ENCODE data around the gene KRTCAP3. TPM values are rescaled to one million over a fixed set of nuclear protein-coding genes. Genes with fewer than 3 reads are reported as not detected.

The KRTCAP3 gene
- total and polyA plus RNA-seq, 2 of the 4 experiments (the other 2 are of a cell fraction): 1.5 TPM; not detected in 1

DNA sequence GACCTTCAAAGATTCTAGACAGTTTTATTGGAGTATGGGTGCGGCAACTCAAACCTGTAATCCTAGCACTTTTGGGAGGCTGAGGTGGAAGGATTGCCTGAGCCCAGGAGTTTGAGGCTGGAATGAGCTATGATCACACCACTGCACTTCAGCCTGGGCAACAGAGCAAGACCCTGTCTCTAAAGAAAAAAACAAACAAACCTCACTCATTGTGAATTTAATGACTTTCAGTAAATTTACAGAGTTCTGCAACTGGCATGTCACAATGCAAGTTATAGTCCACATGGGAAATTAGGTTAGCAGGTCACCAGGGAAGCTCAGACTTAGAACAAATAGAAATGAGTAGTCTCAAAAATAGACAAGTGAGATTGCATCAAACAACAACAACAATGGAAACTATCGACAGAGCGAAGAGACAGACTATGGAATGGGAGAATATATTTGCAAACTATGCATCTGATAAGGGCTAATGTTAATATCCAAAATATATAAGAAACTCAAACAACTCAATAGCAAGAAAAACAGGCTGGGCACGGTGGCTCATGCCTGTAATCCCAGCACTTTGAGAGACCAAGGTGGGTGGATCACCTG lies 20.4 kb upstream of the KRTCAP3 start:
- H3K4me2 ChIP-seq (ENCODE audit: low read depth, low read length): no peak overlapping the region
- WGBS, 2 experiments (ENCODE audit: extremely low coverage in 2 of 2, insufficient read length in 1 of 2): no CpG with 5 or more reads among the region's 4 CpGs
- DNase-seq: no peak
- H4K91ac ChIP-seq (ENCODE audit: insufficient read depth, low read depth, low read length): no peak overlapping the region
- no peak overlapping the region for H2AFZ ChIP-seq (replicated peaks; ENCODE audit: low read length, poor library complexity)
- no peak overlapping the region for H2AK9ac ChIP-seq (replicated peaks; ENCODE audit: low read depth, low read length, poor library complexity)
- intact Hi-C loops (cut with micrococcal nuclease): no loop called here
- H3K4me1 ChIP-seq (ENCODE audit: control insufficient read depth, insufficient read depth, low read length): no peaks in the 10 kb centered on the region
- no peak overlapping the region for H3K4ac ChIP-seq (ENCODE audit: low read depth, low read length)
- no peaks in the 10 kb centered on the region for H3K36me3 ChIP-seq (ENCODE audit: control insufficient read depth, insufficient read depth, low read length)
- no peak overlapping the region for H4K5ac ChIP-seq (ENCODE audit: low read depth, low read length)
- H3K27me3 ChIP-seq (ENCODE audit: control insufficient read depth, insufficient read depth, low read length): peaks cover 2% of the 10 kb centered on the region; the same call in 1 of the 2 replicates
- H3K27ac ChIP-seq (ENCODE audit: insufficient read depth, low read length): no peak overlapping the region
- H3K9me3 ChIP-seq (ENCODE audit: control insufficient read depth, insufficient read depth, low read length): no peaks in the 10 kb centered on the region
- H3K9me1 ChIP-seq (ENCODE audit: insufficient read depth, low read length): no peaks in the 10 kb centered on the region
- H2AK5ac ChIP-seq (ENCODE audit: low read depth, low read length): no peak overlapping the region
- in situ Hi-C loops (cut with MboI; ENCODE audit: low sequenced_read_pairs): no loop called here
- no peak overlapping the region for H2BK120ac ChIP-seq (ENCODE audit: low read depth, low read length)
- ChIA-PET CTCF (no interaction called here), POLR2A (ENCODE audit: unreplicated experiment) (no interaction called here)
- H2BK15ac ChIP-seq (ENCODE audit: low read depth, low read length): no peak overlapping the region
- H4K8ac ChIP-seq (ENCODE audit: low read depth in 2 of 2, low read length in 2 of 2): no peak overlapping the region
- no peak overlapping the region for H3K23ac ChIP-seq (ENCODE audit: low read depth, low read length)
- no peak overlapping the region for H3K9ac ChIP-seq (ENCODE audit: low read depth, low read length)
- dilution Hi-C loops (cut with HindIII; ENCODE audit: low sequenced_read_pairs, unreplicated experiment): no loop called here
- no peak overlapping the region for H3K18ac ChIP-seq (ENCODE audit: low read depth, low read length)
- no peak for ATAC-seq (ENCODE audit: low read depth)
- H4K20me1 ChIP-seq (ENCODE audit: insufficient read depth, low read length): no peaks in the 10 kb centered on the region
- H2BK5ac ChIP-seq (ENCODE audit: low read depth, low read length, poor library complexity, severe bottlenecking): no peak overlapping the region
- H3K56ac ChIP-seq (ENCODE audit: extremely low read depth, insufficient read depth, low read length): no peak overlapping the region
- H3K4me3 ChIP-seq (ENCODE audit: insufficient read depth, low read depth, low read length): no peak overlapping the region
- no peak overlapping the region for H3K14ac ChIP-seq (replicated peaks; ENCODE audit: low read depth, low read length)
- TF ChIP-seq SMC3 (IDR thresholded peaks at IDR 0.05; ENCODE audit: low read depth, low read length) (no peak), MXI1 (IDR thresholded peaks at IDR 0.05; ENCODE audit: borderline replicate concordance, low read depth, low read length) (no peak), CTCF (conservative IDR thresholded peaks at IDR 0.05; ENCODE audit: low read depth, low read length) (no peak), RCOR1 (IDR thresholded peaks at IDR 0.05; ENCODE audit: insufficient replicate concordance, low read length) (no peak), MAFK (IDR thresholded peaks at IDR 0.05; ENCODE audit: low read depth, low read length) (no peak), BHLHE40 (IDR thresholded peaks at IDR 0.05; ENCODE audit: low read depth, low read length) (no peak), MAZ (IDR thresholded peaks at IDR 0.05; ENCODE audit: borderline replicate concordance, low read depth, low read length) (no peak), USF2 (IDR thresholded peaks at IDR 0.05; ENCODE audit: low read depth, low read length) (no peak), POLR2A (IDR thresholded peaks at IDR 0.05; ENCODE audit: low read depth, low read length) (no peak)
- TF ChIP-seq, protein P1, sequence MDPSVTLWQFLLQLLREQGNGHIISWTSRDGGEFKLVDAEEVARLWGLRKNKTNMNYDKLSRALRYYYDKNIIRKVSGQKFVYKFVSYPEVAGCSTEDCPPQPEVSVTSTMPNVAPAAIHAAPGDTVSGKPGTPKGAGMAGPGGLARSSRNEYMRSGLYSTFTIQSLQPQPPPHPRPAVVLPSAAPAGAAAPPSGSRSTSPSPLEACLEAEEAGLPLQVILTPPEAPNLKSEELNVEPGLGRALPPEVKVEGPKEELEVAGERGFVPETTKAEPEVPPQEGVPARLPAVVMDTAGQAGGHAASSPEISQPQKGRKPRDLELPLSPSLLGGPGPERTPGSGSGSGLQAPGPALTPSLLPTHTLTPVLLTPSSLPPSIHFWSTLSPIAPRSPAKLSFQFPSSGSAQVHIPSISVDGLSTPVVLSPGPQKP (IDR thresholded peaks at IDR 0.05; ENCODE audit: borderline replicate concordance, low read depth, low read length): no peak
- no peaks in the 10 kb centered on the region for H3K79me1 ChIP-seq (ENCODE audit: low read depth in 1 of 2, low read length in 2 of 2)
- no TSS peak for BruUV-seq (replicated peaks)
- no peak overlapping the region for H2BK20ac ChIP-seq (ENCODE audit: low read depth, low read length)

Data from IMR-90 (cell line).